Colonic mucosa (tissue), 4 donors: ENCODE measurements around the gene STEAP1B. TPM values are rescaled to one million over a fixed set of nuclear protein-coding genes. Genes with fewer than 3 reads are reported as not detected.

ENCODE experiments used
- DNase-seq: peaks from one replicate; pipeline ENCODE4 v3.0.0-alpha.2; 2020
- H3K27ac ChIP-seq: fragments of 200-600 bp; one replicate; pipeline ENCODE4 v1.8.0; 2021
- H3K27me3 ChIP-seq: fragments of 200-600 bp; one replicate; pipeline ENCODE4 v1.8.0; 2021
- H3K36me3 ChIP-seq: fragments of 200-600 bp; one replicate; pipeline ENCODE4 v1.8.0; 2021
- H3K4me1 ChIP-seq: fragments of 200-600 bp; one replicate; pipeline ENCODE4 v1.8.0; 2021; ENCODE audit warnings: mild to moderate bottlenecking
- H3K4me3 ChIP-seq: fragments of 200-600 bp; one replicate; pipeline ENCODE4 v1.8.0; 2021
- H3K9ac ChIP-seq, 2 donors: one replicate each; pipeline ENCODE4 v1.7.0; 2013; ENCODE audit warnings: control low read depth in 2 of 2, low read depth in 2 of 2, low read length in 2 of 2
- H3K9me3 ChIP-seq: fragments of 200-600 bp; one replicate; pipeline ENCODE4 v1.8.0; 2021
- intact Hi-C: fragments of 100-400 bp; cut with DNase I; formaldehyde crosslinking; loops from one replicate; pipeline ENCODE4 v1.14.1; 2022
- total RNA-seq, 2 donors: library from RNA; stranded (reverse); fragmentation: NEBNext Ultra II Directional in 1 of 2; extraction: Animal tissue kit (Norgen Biotek cat#: 25700) in 1 of 2; gene quantifications; one replicate each; pipeline ENCODE4 v1.2.1, GENCODE V29; 2021
- TF ChIP-seq, protein P1 (sequence below): fragments of 200-600 bp; IDR thresholded peaks from one replicate; pipeline ENCODE4 v1.8.0; 2022; ENCODE audit warnings: antibody characterized with exemption, mild to moderate bottlenecking
- donor health status: healthy.
- donor health status: DM: no; HTN: no; CAD: no.
- donor health status: DM: no; HTN: no; CAD: no.

The STEAP1B gene
- total RNA-seq, 2 donors from 2014 or later: 0.21 to 0.30 TPM

DNA sequence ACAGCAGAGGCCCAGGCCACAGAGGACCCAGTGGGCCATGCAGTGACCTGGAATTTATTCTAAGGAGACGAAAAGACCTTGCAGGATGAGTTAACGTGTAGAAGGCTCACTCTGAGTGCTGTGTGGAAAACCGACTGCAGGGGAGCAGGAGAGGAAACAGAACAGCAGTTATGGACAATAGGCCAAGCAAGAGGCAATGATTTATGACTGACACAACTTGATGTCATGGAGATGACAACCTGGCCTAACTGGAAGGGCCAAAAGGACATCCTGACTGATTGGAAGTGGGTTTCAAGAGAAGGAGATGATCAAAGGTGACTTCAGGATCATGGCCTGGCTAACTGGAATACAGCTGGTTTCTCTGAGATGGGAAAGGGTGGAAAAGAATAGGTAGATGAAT is 72.9 kb downstream of the STEAP1B start:
- no peak for DNase-seq
- no peaks in the 10 kb centered on the region for H3K9me3 ChIP-seq
- H3K27me3 ChIP-seq: no peaks in the 10 kb centered on the region
- no peak overlapping the region for H3K9ac ChIP-seq
- no peaks in the 10 kb centered on the region for H3K4me1 ChIP-seq
- TF ChIP-seq, protein P1, sequence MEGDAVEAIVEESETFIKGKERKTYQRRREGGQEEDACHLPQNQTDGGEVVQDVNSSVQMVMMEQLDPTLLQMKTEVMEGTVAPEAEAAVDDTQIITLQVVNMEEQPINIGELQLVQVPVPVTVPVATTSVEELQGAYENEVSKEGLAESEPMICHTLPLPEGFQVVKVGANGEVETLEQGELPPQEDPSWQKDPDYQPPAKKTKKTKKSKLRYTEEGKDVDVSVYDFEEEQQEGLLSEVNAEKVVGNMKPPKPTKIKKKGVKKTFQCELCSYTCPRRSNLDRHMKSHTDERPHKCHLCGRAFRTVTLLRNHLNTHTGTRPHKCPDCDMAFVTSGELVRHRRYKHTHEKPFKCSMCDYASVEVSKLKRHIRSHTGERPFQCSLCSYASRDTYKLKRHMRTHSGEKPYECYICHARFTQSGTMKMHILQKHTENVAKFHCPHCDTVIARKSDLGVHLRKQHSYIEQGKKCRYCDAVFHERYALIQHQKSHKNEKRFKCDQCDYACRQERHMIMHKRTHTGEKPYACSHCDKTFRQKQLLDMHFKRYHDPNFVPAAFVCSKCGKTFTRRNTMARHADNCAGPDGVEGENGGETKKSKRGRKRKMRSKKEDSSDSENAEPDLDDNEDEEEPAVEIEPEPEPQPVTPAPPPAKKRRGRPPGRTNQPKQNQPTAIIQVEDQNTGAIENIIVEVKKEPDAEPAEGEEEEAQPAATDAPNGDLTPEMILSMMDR: no peak
- no peak overlapping the region for H3K4me3 ChIP-seq
- H3K36me3 ChIP-seq: no peaks in the 10 kb centered on the region
- intact Hi-C loops: no loop called here
- H3K27ac ChIP-seq: no peak overlapping the region

DNA sequence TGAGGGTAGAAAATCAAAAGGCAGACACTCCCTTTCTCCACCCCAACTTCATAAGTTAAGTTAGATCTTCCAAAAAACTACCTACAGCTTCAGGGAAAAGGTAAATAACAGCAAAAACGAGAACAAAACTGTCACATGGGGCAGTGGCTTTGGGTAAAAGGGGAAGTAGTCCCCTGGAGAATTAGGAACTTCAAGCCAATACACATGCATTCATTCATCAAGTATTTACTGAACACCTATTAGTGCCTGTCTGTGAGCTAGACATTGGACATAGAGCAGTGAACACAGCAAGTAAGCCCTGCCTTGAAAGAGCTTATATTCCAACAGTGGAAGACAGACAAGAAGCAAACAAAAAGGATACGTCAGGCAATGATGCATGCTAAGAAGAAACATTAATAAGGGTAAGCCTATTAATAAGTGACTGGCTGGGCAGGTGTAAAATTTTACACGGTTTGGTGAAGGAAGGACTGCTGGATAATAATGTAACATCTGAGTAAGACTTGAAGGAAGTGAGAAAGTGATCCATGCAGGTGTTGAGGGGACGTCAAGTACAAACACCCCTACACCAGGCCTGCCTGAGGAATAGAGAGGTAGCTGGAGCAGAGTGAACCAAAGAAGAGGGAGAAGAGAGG is 73.4 kb downstream of the STEAP1B start:
- Histone ChIP-seq H3K4me1 (no peaks in the 10 kb centered on the region), H3K9me3 (no peaks in the 10 kb centered on the region), H3K27ac (no peak overlapping the region), H3K36me3 (no peaks in the 10 kb centered on the region), H3K4me3 (no peak overlapping the region), H3K9ac (no peak overlapping the region), H3K27me3 (no peaks in the 10 kb centered on the region)
- DNase-seq: no peak
- intact Hi-C loops: no loop called here
- TF ChIP-seq, protein P1: no peak

DNA sequence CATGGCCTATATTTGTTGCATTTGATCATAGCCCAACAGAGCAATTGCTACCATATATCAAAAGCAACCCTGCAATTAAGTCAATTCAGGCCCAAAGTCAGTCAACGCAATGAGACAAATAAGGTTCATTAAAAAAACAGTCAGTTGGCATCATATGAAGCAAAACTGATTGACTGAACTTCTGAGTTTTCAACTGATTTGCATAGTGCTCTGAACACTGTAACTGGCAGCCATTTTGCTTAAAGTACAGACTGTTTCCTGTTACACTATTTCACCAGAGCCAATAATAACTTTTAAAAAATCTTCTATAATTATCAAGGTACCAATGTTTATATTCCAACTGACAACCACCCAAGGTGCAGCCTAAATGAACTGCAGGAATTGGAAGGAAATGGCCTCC is 74.6 kb downstream of the STEAP1B start:
- H3K4me1 ChIP-seq: no peaks in the 10 kb centered on the region
- intact Hi-C loops: no loop called here
- no peaks in the 10 kb centered on the region for H3K36me3 ChIP-seq
- H3K4me3 ChIP-seq: no peak overlapping the region
- TF ChIP-seq, protein P1: no peak
- no peak overlapping the region for H3K27ac ChIP-seq
- no peaks in the 10 kb centered on the region for H3K9me3 ChIP-seq
- H3K9ac ChIP-seq: no peak overlapping the region
- H3K27me3 ChIP-seq: no peaks in the 10 kb centered on the region
- no peak for DNase-seq

DNA sequence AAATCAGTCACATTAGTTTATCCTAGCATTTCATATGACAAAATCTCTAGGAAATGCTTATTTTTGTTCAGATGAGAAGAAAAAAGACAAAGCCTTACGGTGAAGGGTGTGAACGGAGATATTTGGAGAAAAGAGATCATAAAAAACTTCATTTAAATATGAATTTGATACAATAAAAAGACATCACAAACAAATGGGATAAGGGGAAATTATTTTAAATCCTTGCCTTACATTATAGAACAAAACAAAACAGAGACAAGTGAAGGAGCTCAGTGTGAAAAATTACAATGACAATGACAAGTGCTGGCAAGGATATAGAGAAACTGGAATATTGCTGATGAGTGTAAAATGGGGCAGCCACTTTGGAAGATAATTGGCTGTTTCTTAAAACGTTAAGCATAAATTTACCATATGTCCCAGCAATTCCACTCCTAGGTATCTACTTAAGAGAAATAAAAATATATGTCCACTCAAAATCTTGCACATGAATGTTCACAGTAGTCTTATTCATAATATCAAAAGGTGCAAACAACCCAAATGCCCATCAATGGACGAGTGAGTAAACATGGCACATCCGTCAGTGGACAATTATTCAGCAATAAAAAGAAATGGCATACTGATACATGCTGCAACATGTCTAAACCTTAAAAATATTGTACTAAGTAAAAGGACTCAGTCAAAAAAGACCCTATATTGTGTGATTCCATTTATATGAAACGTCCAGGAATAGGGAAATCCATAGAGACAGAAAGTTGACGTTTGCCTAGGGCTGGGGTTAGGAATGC is 77.0 kb downstream of the STEAP1B start:
- no peaks in the 10 kb centered on the region for H3K9me3 ChIP-seq
- no peaks in the 10 kb centered on the region for H3K4me1 ChIP-seq
- H3K27me3 ChIP-seq: no peaks in the 10 kb centered on the region
- TF ChIP-seq, protein P1: no peak
- no peak for DNase-seq
- H3K9ac ChIP-seq: no peak overlapping the region
- H3K36me3 ChIP-seq: no peaks in the 10 kb centered on the region
- intact Hi-C loops: no loop called here
- no peak overlapping the region for H3K4me3 ChIP-seq
- H3K27ac ChIP-seq: no peak overlapping the region

DNA sequence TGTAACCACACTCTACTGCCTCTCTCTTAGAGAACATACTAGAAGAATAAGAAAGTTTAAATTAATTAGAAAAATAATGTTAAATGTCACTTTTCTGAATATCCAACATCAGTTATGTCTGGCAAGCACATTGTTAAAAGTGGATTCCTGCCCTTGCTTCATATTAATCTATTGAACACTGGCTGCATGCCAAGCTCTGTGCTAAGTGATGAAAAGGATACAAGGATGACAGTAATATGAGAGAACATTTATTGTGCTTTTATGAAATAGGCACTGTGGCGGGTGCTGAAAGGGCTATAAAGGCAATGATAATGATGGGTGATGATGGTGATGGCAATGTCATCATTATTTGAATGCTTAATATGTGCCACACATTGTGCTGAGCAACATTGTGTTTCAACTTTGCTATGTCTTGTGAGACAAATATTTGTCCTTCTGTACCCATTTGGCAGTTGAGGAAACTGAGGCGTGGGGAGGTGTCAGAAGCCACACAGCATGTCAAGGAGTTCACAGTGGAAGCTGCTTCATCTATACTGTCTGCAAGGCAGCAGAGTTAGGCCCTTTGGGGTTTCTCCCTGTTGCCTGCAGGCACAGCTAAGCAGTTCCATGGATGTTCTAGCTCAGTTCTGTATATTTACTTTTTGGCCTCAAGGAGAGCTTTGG is 78.9 kb downstream of the STEAP1B start:
- intact Hi-C loops: no loop called here
- no peak for DNase-seq
- no peaks in the 10 kb centered on the region for H3K36me3 ChIP-seq
- H3K9me3 ChIP-seq: no peaks in the 10 kb centered on the region
- TF ChIP-seq, protein P1: no peak
- no peak overlapping the region for H3K4me3 ChIP-seq
- no peak overlapping the region for H3K27ac ChIP-seq
- H3K9ac ChIP-seq: no peak overlapping the region
- no peaks in the 10 kb centered on the region for H3K27me3 ChIP-seq
- no peaks in the 10 kb centered on the region for H3K4me1 ChIP-seq
